DMS153 (cell line): ENCODE measurements around the gene NPDC1.

ENCODE experiments used
- DNase-seq: peaks from one replicate; lab custom pipeline; 2025; lab: John Stamatoyannopoulos, UW

NPDC1 gene

GRCh38 chr9:137056739-137057415, 10.9 kb upstream of the NPDC1 start:
- DNase-seq, result peak; percentile 18

- DNase-seq, result peak; percentile 62
Observed at GRCh38 chr9:137055385-137056364, 9.7 kb upstream of the NPDC1 start.

- no peak for DNase-seq
Observed at GRCh38 chr9:137054932-137055384, 9.0 kb upstream of the NPDC1 start.

GRCh38 chr9:137053944-137054931, 8.3 kb upstream of the NPDC1 start, which contains the start of gene ENTPD2:
TSS of gene ENTPD2 (minus strand) at chr9:137054061. CDS start at chr9:137053997, 64 bp downstream.
- DNase-seq, result peak; percentile 31

- DNase-seq, result no peak
Observed at GRCh38 chr9:137052998-137053943, 7.3 kb upstream of the NPDC1 start.

DNA sequence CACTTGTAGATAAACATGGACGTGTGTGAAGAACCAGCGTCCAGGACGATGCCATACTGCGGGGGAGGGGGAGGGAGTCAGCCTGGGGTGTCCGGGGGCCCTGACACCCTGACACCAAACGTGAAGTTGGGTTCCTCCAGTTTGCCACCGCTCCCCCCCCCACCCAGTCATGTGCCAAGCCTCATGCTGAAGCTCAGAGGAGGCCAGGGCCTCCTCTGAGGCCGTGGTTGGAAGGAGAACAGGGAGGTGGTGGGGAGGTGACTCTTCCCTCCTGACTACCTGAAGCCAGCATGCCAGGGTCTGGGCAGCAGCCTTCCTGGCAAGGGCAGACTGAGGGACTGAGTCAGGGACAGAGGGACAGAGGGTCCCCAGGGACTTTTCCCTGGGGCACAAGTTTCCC, 6.3 kb upstream of the NPDC1 start:
- no peak for DNase-seq

DNA sequence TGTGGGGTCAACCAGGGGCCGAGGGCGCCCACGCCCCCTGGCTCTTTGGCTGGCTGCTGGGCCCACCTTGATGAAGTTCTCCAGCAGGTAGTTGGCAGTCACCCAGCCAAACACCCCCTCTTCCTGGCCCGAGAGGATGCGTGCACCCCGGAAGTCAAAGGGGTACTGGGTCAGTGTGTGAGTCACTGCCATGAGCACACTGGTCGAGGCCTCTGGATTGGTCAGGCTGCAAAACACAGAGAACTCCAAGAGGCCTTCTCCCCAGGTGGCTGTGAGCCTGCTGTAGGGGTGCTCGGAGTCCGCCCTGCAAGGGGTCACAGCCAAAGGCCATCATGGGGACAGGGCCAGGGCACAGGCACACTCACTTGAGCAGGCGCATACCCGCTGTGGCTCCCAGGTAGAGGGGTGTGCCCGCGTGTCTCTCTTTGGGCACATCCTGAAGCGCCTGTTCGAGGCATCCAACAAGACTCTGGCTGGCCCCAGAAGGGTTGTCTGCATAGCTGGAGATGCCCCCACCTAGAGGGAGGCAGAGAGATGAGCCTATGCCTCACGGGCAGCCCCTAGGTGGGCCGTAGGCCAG, 5.3 kb upstream of the NPDC1 start:
- no peak for DNase-seq

DNA sequence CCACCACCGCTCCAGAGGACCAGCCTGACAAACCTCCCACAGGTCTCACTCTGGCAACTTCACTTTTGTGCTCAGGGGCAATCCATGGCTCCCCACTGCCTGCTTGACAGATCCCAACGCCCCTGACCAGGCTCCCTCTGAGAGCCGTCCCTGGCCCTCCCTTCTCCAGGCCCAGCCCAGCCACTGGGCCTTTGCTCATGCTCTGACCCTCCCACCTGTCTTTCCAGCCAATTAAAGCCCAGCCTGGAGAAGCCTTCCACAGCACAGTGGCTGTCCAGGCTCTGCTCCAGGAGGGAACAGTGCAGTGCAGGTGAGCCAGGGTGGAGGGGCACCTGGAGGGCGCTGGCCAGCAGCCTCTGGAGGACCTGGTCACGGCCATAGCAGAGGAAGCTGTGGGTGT, 4.6 kb upstream of the NPDC1 start:
- no peak for DNase-seq

DNA sequence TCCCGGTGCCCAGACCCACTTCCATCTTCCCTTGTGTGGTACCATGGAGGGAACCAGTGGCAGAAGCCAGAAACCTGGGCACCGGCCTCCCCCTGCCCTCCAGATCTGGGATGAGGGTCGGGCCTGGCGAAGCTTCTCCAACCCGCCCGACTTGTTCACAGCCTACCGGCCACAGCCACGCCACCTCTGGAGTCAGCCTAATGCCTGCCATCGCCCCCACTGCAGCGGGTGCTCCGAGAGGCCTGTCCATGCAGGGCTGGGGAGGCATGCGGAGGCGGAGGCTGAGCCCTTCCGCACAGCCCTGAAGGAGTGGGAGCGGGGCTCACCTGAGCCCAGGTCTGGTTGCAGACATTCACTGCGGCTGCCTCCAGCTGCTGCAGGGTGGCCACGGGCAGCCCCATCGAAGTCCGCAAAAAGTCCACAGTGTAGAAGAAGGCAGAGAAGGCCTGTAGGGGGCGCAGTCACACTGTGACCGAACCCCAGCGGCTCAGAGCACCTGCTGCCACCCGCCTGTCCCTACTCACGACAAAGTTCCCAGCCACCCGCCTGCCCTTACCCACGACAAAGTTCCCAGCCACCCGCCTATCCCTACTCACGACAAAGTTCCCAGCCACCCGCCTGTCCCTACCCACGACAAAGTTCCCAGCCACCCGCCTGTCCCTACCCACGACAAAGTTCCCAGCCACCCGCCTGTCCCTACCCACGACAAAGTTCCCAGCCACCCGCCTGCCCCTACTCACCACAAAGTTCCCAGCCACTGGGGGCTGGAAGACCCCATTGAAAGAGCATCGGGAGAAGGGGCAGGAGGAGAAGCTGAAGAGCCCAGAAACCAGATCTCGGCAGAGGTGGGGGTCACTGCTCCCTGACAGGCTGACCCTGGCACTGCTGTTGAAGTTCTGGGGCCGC, 3.8 kb upstream of the NPDC1 start:
- no peak for DNase-seq

- no peak for DNase-seq
Observed at GRCh38 chr9:137048655-137049543, 2.9 kb upstream of the NPDC1 start.

- no peak for DNase-seq
Observed at GRCh38 chr9:137045294-137046087, 486 bp downstream of the NPDC1 start.

DNA sequence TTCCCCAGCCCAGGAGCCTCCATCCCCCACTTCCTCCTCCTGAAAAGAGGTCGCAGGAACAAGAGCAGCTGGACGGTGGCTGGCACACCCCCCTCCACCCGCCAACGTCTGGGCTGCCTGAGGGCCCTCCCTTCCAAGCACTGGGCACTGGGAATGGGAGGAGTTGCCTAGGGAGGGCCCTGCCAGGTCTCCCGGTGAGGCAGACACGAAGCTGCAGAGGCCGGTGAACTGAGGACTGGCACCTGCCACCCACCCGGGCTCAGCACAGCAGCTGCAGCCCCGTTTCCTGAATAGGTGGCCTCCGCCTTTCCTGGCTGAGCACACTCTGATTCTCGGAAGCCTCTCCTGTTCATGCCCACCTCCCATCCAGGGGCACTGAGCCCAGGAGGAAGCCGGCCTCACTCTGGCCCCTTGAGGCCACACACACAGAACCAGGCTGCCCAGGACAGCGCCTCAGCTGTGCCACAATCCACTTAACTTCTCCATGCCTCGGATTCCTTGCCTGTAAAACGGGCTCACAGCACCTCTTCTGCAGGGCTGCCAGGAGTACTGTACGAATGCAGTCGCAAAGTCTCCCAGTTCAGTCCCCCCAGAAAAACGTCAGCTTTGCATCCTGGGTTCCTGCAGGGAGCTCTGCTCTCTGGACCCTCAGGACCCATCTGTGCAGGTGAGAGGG, 1.3 kb downstream of the NPDC1 start:
- peak; percentile 78 for DNase-seq

GRCh38 chr9:137044037-137044436, 1.9 kb downstream of the NPDC1 start:
- DNase-seq, result no peak

GRCh38 chr9:137042751-137043727, 2.9 kb downstream of the NPDC1 start:
- DNase-seq, result no peak

- no peak for DNase-seq
Observed at GRCh38 chr9:137041124-137041523, 4.9 kb downstream of the NPDC1 start.
